Activated naive CD8-positive, alpha-beta T cell treated with anti-CD3 and anti-CD28 coated beads, Interleukin-2, amount 50 U/mL, for 24 hours (primary cell): ENCODE data around the gene TXNDC17.
"Not testable (repeated sequence)": the region's sequence is repeated elsewhere in the genome, so short reads cannot be mapped to it uniquely, and the experiment has no call there.

Experiments
- ATAC-seq: fragments of 150-1000 bp; cut with Tn5 transposase; one replicate; pipeline ENCODE4 v1.10.0; 2021
- DNase-seq: peaks from one replicate; pipeline ENCODE4 v3.0.0; 2021
- H3K27ac Mint-ChIP-seq: one replicate; pipeline ENCODE4 v1.8.0; 2021; ENCODE audit warnings: mild to moderate bottlenecking, mixed read lengths
- H3K27me3 Mint-ChIP-seq: one replicate; pipeline ENCODE4 v1.8.0; 2021; ENCODE audit warnings: mixed read lengths
- H3K36me3 Mint-ChIP-seq: one replicate; pipeline ENCODE4 v1.8.0; 2021; ENCODE audit warnings: low read depth, mixed read lengths
- H3K4me1 Mint-ChIP-seq: one replicate; pipeline ENCODE4 v1.8.0; 2021; ENCODE audit warnings: mixed read lengths
- H3K4me3 Mint-ChIP-seq: one replicate; pipeline ENCODE4 v1.8.0; 2021; ENCODE audit warnings: mild to moderate bottlenecking, moderate library complexity, mixed read lengths
- H3K9me3 Mint-ChIP-seq: one replicate; pipeline ENCODE4 v1.8.0; 2021; ENCODE audit warnings: mixed read lengths

The TXNDC17 gene

GRCh38 chr17:6661464-6661848 is 20.6 kb downstream of the TXNDC17 start:
- DNase-seq (no peak), ATAC-seq (no peak)
- Mint-ChIP-seq H3K27me3 (no peaks in the 10 kb centered on the region), H3K27ac (no peak overlapping the region), H3K4me1 (peaks cover 29% of the 10 kb centered on the region), H3K36me3 (no peaks in the 10 kb centered on the region), H3K9me3 (no peaks in the 10 kb centered on the region), H3K4me3 (no peak overlapping the region)

- H3K27me3 Mint-ChIP-seq, H3K27ac Mint-ChIP-seq, DNase-seq, H3K9me3 Mint-ChIP-seq, H3K36me3 Mint-ChIP-seq, H3K4me3 Mint-ChIP-seq, ATAC-seq: not testable (repeated sequence)
- H3K4me1 Mint-ChIP-seq, result peaks cover 27% of the 10 kb centered on the region
These were observed 22.3 kb downstream of the TXNDC17 start for GRCh38 chr17:6663200-6663599.

GRCh38 chr17:6666077-6666521 is 25.2 kb downstream of the TXNDC17 start:
- no peaks in the 10 kb centered on the region for H3K36me3 Mint-ChIP-seq
- H3K4me3 Mint-ChIP-seq, result no peak overlapping the region
- no peaks in the 10 kb centered on the region for H3K9me3 Mint-ChIP-seq
- ATAC-seq, result peak; percentile 48
- H3K4me1 Mint-ChIP-seq, result peaks cover 14% of the 10 kb centered on the region
- peaks cover 2% of the 10 kb centered on the region for H3K27me3 Mint-ChIP-seq
- H3K27ac Mint-ChIP-seq, result no peak overlapping the region
- peak; percentile 50 for DNase-seq

GRCh38 chr17:6666557-6666956 is 25.7 kb downstream of the TXNDC17 start:
- peaks cover 2% of the 10 kb centered on the region for H3K27me3 Mint-ChIP-seq
- no peak overlapping the region for H3K4me3 Mint-ChIP-seq
- ATAC-seq (no peak), DNase-seq (no peak)
- H3K36me3 Mint-ChIP-seq, result no peaks in the 10 kb centered on the region
- H3K27ac Mint-ChIP-seq, result no peak overlapping the region
- peaks cover 10% of the 10 kb centered on the region for H3K4me1 Mint-ChIP-seq
- no peaks in the 10 kb centered on the region for H3K9me3 Mint-ChIP-seq

- H3K4me1 Mint-ChIP-seq, result peaks cover 8% of the 10 kb centered on the region
- H3K36me3 Mint-ChIP-seq, result no peaks in the 10 kb centered on the region
- no peak overlapping the region for H3K27ac Mint-ChIP-seq
- DNase-seq (no peak), ATAC-seq (peak; percentile 60)
- no peaks in the 10 kb centered on the region for H3K9me3 Mint-ChIP-seq
- H3K4me3 Mint-ChIP-seq, result no peak overlapping the region
- peaks cover 2% of the 10 kb centered on the region for H3K27me3 Mint-ChIP-seq
These were observed 26.7 kb downstream of the TXNDC17 start for GRCh38 chr17:6667516-6667915.

GRCh38 chr17:6668219-6668618 is 27.4 kb downstream of the TXNDC17 start:
- Mint-ChIP-seq H3K36me3 (no peaks in the 10 kb centered on the region), H3K9me3 (no peaks in the 10 kb centered on the region), H3K27me3 (peaks cover 2% of the 10 kb centered on the region), H3K4me1 (peaks cover 8% of the 10 kb centered on the region), H3K27ac (no peak overlapping the region), H3K4me3 (no peak overlapping the region)
- no peak for ATAC-seq
- DNase-seq, result no peak

- DNase-seq (no peak), ATAC-seq (no peak)
- Mint-ChIP-seq H3K36me3 (no peaks in the 10 kb centered on the region), H3K27ac (no peak overlapping the region), H3K9me3 (no peaks in the 10 kb centered on the region), H3K27me3 (peaks cover 2% of the 10 kb centered on the region), H3K4me1 (peaks cover 8% of the 10 kb centered on the region), H3K4me3 (no peak overlapping the region)
These were observed 28.0 kb downstream of the TXNDC17 start for GRCh38 chr17:6668727-6669425.

GRCh38 chr17:6669479-6670212 is 28.8 kb downstream of the TXNDC17 start:
- DNase-seq (no peak), ATAC-seq (peak; percentile 37)
- Mint-ChIP-seq H3K9me3 (no peaks in the 10 kb centered on the region), H3K27me3 (peaks cover 2% of the 10 kb centered on the region), H3K4me1 (peaks cover 8% of the 10 kb centered on the region), H3K4me3 (no peak overlapping the region), H3K36me3 (no peaks in the 10 kb centered on the region), H3K27ac (no peak overlapping the region)

GRCh38 chr17:6670571-6670970 is 29.7 kb downstream of the TXNDC17 start:
- H3K9me3 Mint-ChIP-seq, result no peaks in the 10 kb centered on the region
- no peak for ATAC-seq
- H3K36me3 Mint-ChIP-seq, result no peaks in the 10 kb centered on the region
- peaks cover 2% of the 10 kb centered on the region for H3K27me3 Mint-ChIP-seq
- H3K4me3 Mint-ChIP-seq, result no peak overlapping the region
- no peak for DNase-seq
- H3K4me1 Mint-ChIP-seq, result peaks cover 8% of the 10 kb centered on the region
- H3K27ac Mint-ChIP-seq, result no peak overlapping the region

GRCh38 chr17:6670999-6671398 is 30.1 kb downstream of the TXNDC17 start:
- no peaks in the 10 kb centered on the region for H3K36me3 Mint-ChIP-seq
- no peak for ATAC-seq
- H3K27ac Mint-ChIP-seq, result no peak overlapping the region
- H3K27me3 Mint-ChIP-seq, result peaks cover 2% of the 10 kb centered on the region
- no peak overlapping the region for H3K4me3 Mint-ChIP-seq
- H3K9me3 Mint-ChIP-seq, result no peaks in the 10 kb centered on the region
- H3K4me1 Mint-ChIP-seq, result peaks cover 8% of the 10 kb centered on the region
- no peak for DNase-seq

GRCh38 chr17:6671431-6671830 is 30.6 kb downstream of the TXNDC17 start:
- ATAC-seq, result no peak

GRCh38 chr17:6674586-6674985 is 33.7 kb downstream of the TXNDC17 start:
- H3K27me3 Mint-ChIP-seq, result peaks cover 17% of the 10 kb centered on the region
- DNase-seq, result no peak
- no peaks in the 10 kb centered on the region for H3K36me3 Mint-ChIP-seq
- H3K9me3 Mint-ChIP-seq, result no peaks in the 10 kb centered on the region
- peaks cover 8% of the 10 kb centered on the region for H3K4me1 Mint-ChIP-seq
- ATAC-seq, result no peak
- H3K4me3 Mint-ChIP-seq, result no peak overlapping the region
- H3K27ac Mint-ChIP-seq, result no peak overlapping the region

More at GRCh38 chr17:6671431-6671830, 30.6 kb downstream of the TXNDC17 start:
- Mint-ChIP-seq H3K27me3 (peaks cover 2% of the 10 kb centered on the region), H3K9me3 (no peaks in the 10 kb centered on the region), H3K36me3 (no peaks in the 10 kb centered on the region), H3K27ac (no peak overlapping the region), H3K4me1 (peaks cover 8% of the 10 kb centered on the region), H3K4me3 (no peak overlapping the region)
- no peak for DNase-seq

GRCh38 chr17:6675201-6675825 is 34.5 kb downstream of the TXNDC17 start:
- H3K9me3 Mint-ChIP-seq, result no peaks in the 10 kb centered on the region
- ATAC-seq (no peak), DNase-seq (no peak)
- H3K4me3 Mint-ChIP-seq, result no peak overlapping the region
- H3K4me1 Mint-ChIP-seq, result peaks cover 7% of the 10 kb centered on the region
- no peaks in the 10 kb centered on the region for H3K36me3 Mint-ChIP-seq
- H3K27me3 Mint-ChIP-seq, result peaks cover 22% of the 10 kb centered on the region
- no peak overlapping the region for H3K27ac Mint-ChIP-seq

GRCh38 chr17:6676802-6677157 is 35.9 kb downstream of the TXNDC17 start:
- no peak overlapping the region for H3K4me3 Mint-ChIP-seq
- peaks cover 7% of the 10 kb centered on the region for H3K4me1 Mint-ChIP-seq
- ATAC-seq (no peak), DNase-seq (no peak)
- H3K27ac Mint-ChIP-seq, result no peak overlapping the region
- H3K9me3 Mint-ChIP-seq, result no peaks in the 10 kb centered on the region
- peaks cover 31% of the 10 kb centered on the region for H3K27me3 Mint-ChIP-seq
- no peaks in the 10 kb centered on the region for H3K36me3 Mint-ChIP-seq
